Measurements from ENCODE around the gene ZNF697.

The ZNF697 gene

GRCh38 chr1:119631433-119632102, 16.5 kb downstream of the ZNF697 start:
- ChIA-PET CTCF (interaction anchor here (0.5 to 1.6 kb wide), 4 partner anchors 14 to 87 kb away, joined by 3 to 11 read pairs (median 4); partner anchors contain the start of gene ZNF697), POLR2A (interaction anchor here (1.3 kb wide), 1 partner anchor 17 kb away, joined by 6 read pairs; the partner anchor contains the start of gene ZNF697)
- Histone ChIP-seq H3K4me1 (ENCODE audit: control insufficient read depth, insufficient read depth, low read length) (peaks cover 16% of the 10 kb centered on the region), H3K9me3 (ENCODE audit: control insufficient read depth, insufficient read depth, low read depth, low read length) (no peaks in the 10 kb centered on the region), H3K36me3 (ENCODE audit: control insufficient read depth in 2 of 2, insufficient read depth in 1 of 2, low read length in 2 of 2) (no peaks in the 10 kb centered on the region), H3K4me3 (ENCODE audit: low read depth, low read length) (peak overlapping the region; percentile 12; the same call in 1 of the 2 replicates), H3K27ac (ENCODE audit: extremely low read depth, low read depth, low read length) (no peak overlapping the region; the same call in 1 of the 2 replicates)
- TF ChIP-seq ZNF140 (tag by site-specific recombination; IDR thresholded peaks at IDR 0.05) = no peak
- TF ChIP-seq ZSCAN5A (tag by site-specific recombination; IDR thresholded peaks at IDR 0.05) = no peak
- TF ChIP-seq ZNF114 (tag by site-specific recombination; IDR thresholded peaks at IDR 0.05) = no peak
- no peak for TF ChIP-seq ZNF692 (tag by site-specific recombination; IDR thresholded peaks at IDR 0.05)
- TF ChIP-seq ZNF704 (tag by site-specific recombination; IDR thresholded peaks at IDR 0.05) = no peak
- no peak for TF ChIP-seq SALL2 (tag by site-specific recombination; IDR thresholded peaks at IDR 0.05; ENCODE audit: borderline replicate concordance)
- no peak for TF ChIP-seq ZNF639 (tag by site-specific recombination; IDR thresholded peaks at IDR 0.05)
- TF ChIP-seq ZNF223 (tag by site-specific recombination; IDR thresholded peaks at IDR 0.05) = no peak
- TF ChIP-seq ZNF600 (tag by site-specific recombination; IDR thresholded peaks at IDR 0.05) = peak; percentile 34; the same call in 1 of the 2 replicates
- no peak for TF ChIP-seq KLF8 (tag by site-specific recombination; IDR thresholded peaks at IDR 0.05)
- TF ChIP-seq RBAK (tag by site-specific recombination; IDR thresholded peaks at IDR 0.05) = no peak
- TF ChIP-seq ZBTB26 (tag by site-specific recombination; optimal IDR thresholded peaks at IDR 0.05) = no peak
- no peak for TF ChIP-seq ZNF473 (tag by site-specific recombination; IDR thresholded peaks at IDR 0.05)
- TF ChIP-seq ZNF391 (tag by site-specific recombination; IDR thresholded peaks at IDR 0.05; ENCODE audit: borderline replicate concordance, low read depth) = no peak
- no peak for TF ChIP-seq ZNF792 (tag by site-specific recombination; IDR thresholded peaks at IDR 0.05)
- TF ChIP-seq KLF17 (tag by site-specific recombination; IDR thresholded peaks at IDR 0.05) = no peak
- no peak for TF ChIP-seq ZNF629 (tag by site-specific recombination; IDR thresholded peaks at IDR 0.05)
- no peak for TF ChIP-seq ZNF518A (tag by site-specific recombination; conservative IDR thresholded peaks at IDR 0.05; ENCODE audit: low read depth)
- TF ChIP-seq EGR2 (tag by site-specific recombination; IDR thresholded peaks at IDR 0.05; ENCODE audit: low read depth) = peak; percentile 54; the same call in 1 of the 2 replicates
- no peak for TF ChIP-seq ZNF394 (tag by site-specific recombination; IDR thresholded peaks at IDR 0.05; ENCODE audit: borderline replicate concordance)
- peak; percentile 55; the same call in 1 of the 2 replicates for TF ChIP-seq ZFHX2 (tag by site-specific recombination; conservative IDR thresholded peaks at IDR 0.05)
- TF ChIP-seq ZFP41 (tag by site-specific recombination; IDR thresholded peaks at IDR 0.05; ENCODE audit: borderline replicate concordance) = no peak
